ENCODE data around the gene IL10RB. TPM values are rescaled to one million over a fixed set of nuclear protein-coding genes. Genes with fewer than 3 reads are reported as not detected.

IL10RB gene
- total RNA-seq, 4 donors from 2014 or later, result 20.7 to 28.1 (median 23.4) TPM

GRCh38 chr21:33228455-33228854, 37.7 kb upstream of the IL10RB start:
- WGBS, result 63% methylated on average over 3 of the region's 3 CpGs
- Histone ChIP-seq H3K27ac (no peak overlapping the region), H3K36me3 (no peaks in the 10 kb centered on the region), H3K4me3 (no peak overlapping the region), H3K27me3 (no peaks in the 10 kb centered on the region), H3K9me3 (no peaks in the 10 kb centered on the region), H3K4me1 (peaks cover 25% of the 10 kb centered on the region)
- no peak for TF ChIP-seq CTCF (IDR thresholded peaks at IDR 0.05)
- no peak for TF ChIP-seq POLR2A (IDR thresholded peaks at IDR 0.05)
- no peak for TF ChIP-seq POLR2AphosphoS5 (IDR thresholded peaks at IDR 0.05)
- no peak for TF ChIP-seq EP300 (IDR thresholded peaks at IDR 0.05)
- DNase-seq (ENCODE audit: low spot score in 2 of 2), result no peak

- H3K9me3 ChIP-seq, result no peaks in the 10 kb centered on the region
- peaks cover 25% of the 10 kb centered on the region for H3K4me1 ChIP-seq
- no peaks in the 10 kb centered on the region for H3K27me3 ChIP-seq
- H3K36me3 ChIP-seq, result no peaks in the 10 kb centered on the region
- H3K27ac ChIP-seq, result peak overlapping the region; percentile 94
- peak overlapping the region; percentile 83 for H3K4me3 ChIP-seq
- no peak for DNase-seq (ENCODE audit: low spot score in 2 of 2)
- WGBS, result 27% methylated on average over 18 of the region's 18 CpGs
- TF ChIP-seq POLR2A (IDR thresholded peaks at IDR 0.05), result no peak
- TF ChIP-seq EP300 (IDR thresholded peaks at IDR 0.05), result no peak
Measured at GRCh38 chr21:33229099-33229783, 36.9 kb upstream of the IL10RB start.

GRCh38 chr21:33229784-33230544, 36.2 kb upstream of the IL10RB start, which contains the start of gene IFNAR2:
TSS of gene IFNAR2 (plus strand) at chr21:33229938. CDS start at chr21:33241923, 11,985 bp downstream.
- Histone ChIP-seq H3K27me3 (no peaks in the 10 kb centered on the region), H3K36me3 (no peaks in the 10 kb centered on the region), H3K4me3 (peak within 1 kb of the TSS; percentile 83), H3K4me1 (peaks cover 25% of the 10 kb centered on the region), H3K27ac (peak within 1 kb of the TSS; percentile 94), H3K9me3 (no peaks in the 10 kb centered on the region)
- TF ChIP-seq POLR2A (IDR thresholded peaks at IDR 0.05), result peak in 1 of 2 donors; percentile 56
- TF ChIP-seq CTCF (IDR thresholded peaks at IDR 0.05), result no peak
- DNase-seq (ENCODE audit: low spot score in 2 of 2), result peak in 1 of 2 donors; percentile 75
- under 1% methylated on average over 31 of the region's 95 CpGs for WGBS

GRCh38 chr21:33230545-33231324, 35.4 kb upstream of the IL10RB start:
- Histone ChIP-seq H3K36me3 (no peaks in the 10 kb centered on the region), H3K27me3 (no peaks in the 10 kb centered on the region), H3K4me1 (peaks cover 25% of the 10 kb centered on the region), H3K9me3 (no peaks in the 10 kb centered on the region), H3K4me3 (peak overlapping the region; percentile 83), H3K27ac (peak overlapping the region; percentile 94)
- peak; percentile 75 to 84 for DNase-seq (ENCODE audit: low spot score in 2 of 2)
- TF ChIP-seq POLR2AphosphoS5 (IDR thresholded peaks at IDR 0.05) (no peak), CTCF (IDR thresholded peaks at IDR 0.05) (no peak), POLR2A (IDR thresholded peaks at IDR 0.05) (no peak), EP300 (IDR thresholded peaks at IDR 0.05) (no peak)
- WGBS, result 5% methylated on average over 18 of the region's 30 CpGs

GRCh38 chr21:33231526-33231925, 34.6 kb upstream of the IL10RB start:
- TF ChIP-seq POLR2A (IDR thresholded peaks at IDR 0.05), result no peak
- TF ChIP-seq POLR2AphosphoS5 (IDR thresholded peaks at IDR 0.05), result no peak
- TF ChIP-seq CTCF (IDR thresholded peaks at IDR 0.05), result no peak
- TF ChIP-seq EP300 (IDR thresholded peaks at IDR 0.05), result no peak
- Histone ChIP-seq H3K4me1 (peaks cover 25% of the 10 kb centered on the region), H3K36me3 (no peaks in the 10 kb centered on the region), H3K9me3 (no peaks in the 10 kb centered on the region), H3K27me3 (no peaks in the 10 kb centered on the region), H3K27ac (no peak overlapping the region), H3K4me3 (peak overlapping the region; percentile 83)
- DNase-seq (ENCODE audit: low spot score in 2 of 2), result no peak
- WGBS, result 80% methylated on average over 8 of the region's 8 CpGs
